Upper lobe of left lung (tissue), 6 donors: ENCODE data around the gene FAM180A. TPM values are rescaled to one million over a fixed set of nuclear protein-coding genes. Genes with fewer than 3 reads are reported as not detected.

Source experiments
- ATAC-seq, 2 donors: fragments of 200-7000 bp; cut with Tn5 transposase; one replicate each; pipeline ENCODE4 v1.9.1; 2022; ENCODE audit warnings: mild to moderate bottlenecking in 2 of 2, moderate library complexity in 2 of 2; ENCODE audit not compliant: low FRiP score in 2 of 2
- DNase-seq, 2 donors: peaks; one replicate each; pipeline ENCODE4 v3.0.0-alpha.2; 2019 to 2020
- H3K27ac ChIP-seq, 4 donors: fragments of 200-600 bp; sonication (generic); one replicate each; pipeline ENCODE4 v1.5.1; 2016 to 2019
- H3K27me3 ChIP-seq, 4 donors: fragments of 200-600 bp; sonication (generic); one replicate each; pipeline ENCODE4 v1.5.1; 2017 to 2019
- H3K36me3 ChIP-seq, 4 donors: fragments of 200-600 bp; sonication (generic); one replicate each; pipeline ENCODE4 v1.5.1; 2016 to 2019
- H3K4me1 ChIP-seq, 4 donors: fragments of 200-600 bp; sonication (generic); one replicate each; pipeline ENCODE4 v1.5.1; 2018 to 2019
- H3K4me3 ChIP-seq, 4 donors: fragments of 200-600 bp; sonication (generic); one replicate each; pipeline ENCODE4 v1.5.1; 2017 to 2019; ENCODE audit warnings: mild to moderate bottlenecking in 2 of 4, moderate library complexity in 1 of 4
- H3K9me3 ChIP-seq, 4 donors: fragments of 200-600 bp; sonication (generic); one replicate each; pipeline ENCODE4 v1.5.1; 2018 to 2019
- EP300 ChIP-seq, 4 donors: sonication (generic); formaldehyde crosslinking; IDR thresholded peaks; one replicate each; pipeline ENCODE4 v1.5.1; 2017; ENCODE audit warnings: antibody characterized with exemption in 4 of 4, control low read depth in 2 of 4
- POLR2A ChIP-seq, 4 donors: fragments of 450-650 bp; IDR thresholded peaks; one replicate each; pipeline ENCODE4 v1.5.1; 2016 to 2017; ENCODE audit warnings: antibody characterized with exemption in 4 of 4, mild to moderate bottlenecking in 2 of 4
- POLR2AphosphoS5 ChIP-seq, 2 donors: sonication (generic); formaldehyde crosslinking; IDR thresholded peaks; one replicate each; pipeline ENCODE4 v1.5.1; 2017; ENCODE audit warnings: antibody characterized with exemption in 2 of 2
- WGBS, 2 donors: methylation state at CpG; one replicate each; pipeline ENCODE4 v1.1.5; 2017 to 2018; 5-methylcytosine and 5-hydroxymethylcytosine counted together
- total RNA-seq, 6 donors: library from RNA; depleted of rRNA in 4 of 6; stranded (reverse); fragments of >200 nt in 4 of 6; gene quantifications; one replicate each; pipeline versions ENCODE4 v1.1.0 to v1.2.1, GENCODE V29; 2016 to 2021
- TF ChIP-seq, protein P1 (sequence below), 6 experiments: fragments of 450-650 bp in 4 of 6; fragments of 200-600 bp in 2 of 6; sonication (generic) in 2 of 6; IDR thresholded peaks; one replicate each; pipeline ENCODE4 v1.5.1; 2016 to 2019; ENCODE audit warnings: antibody characterized with exemption in 6 of 6
- donor health status: DM: no; HTN: no; CAD: no; lungs with moderate emphysema.
- donor health status: DM: no; HTN: yes; CAD: no; lungs with severe emphysema.

The FAM180A gene
- total RNA-seq, 6 donors from 2014 or later: 1.0 to 4.8 (median 2.5) TPM; not detected in 2

- Histone ChIP-seq H3K4me1 (no peaks in the 10 kb centered on the region), H3K9me3 (no peaks in the 10 kb centered on the region), H3K36me3 (no peaks in the 10 kb centered on the region), H3K27me3 (no peaks in the 10 kb centered on the region), H3K4me3 (no peak overlapping the region), H3K27ac (no peak overlapping the region)
- DNase-seq: no peak
- ATAC-seq: no peak
- WGBS, 2 donors: 45 to 49% methylated on average over 5 of the region's 5 CpGs
- TF ChIP-seq POLR2AphosphoS5 (IDR thresholded peaks at IDR 0.05) (no peak), EP300 (IDR thresholded peaks at IDR 0.05) (no peak), POLR2A (IDR thresholded peaks at IDR 0.05) (no peak)
- TF ChIP-seq, protein P1, sequence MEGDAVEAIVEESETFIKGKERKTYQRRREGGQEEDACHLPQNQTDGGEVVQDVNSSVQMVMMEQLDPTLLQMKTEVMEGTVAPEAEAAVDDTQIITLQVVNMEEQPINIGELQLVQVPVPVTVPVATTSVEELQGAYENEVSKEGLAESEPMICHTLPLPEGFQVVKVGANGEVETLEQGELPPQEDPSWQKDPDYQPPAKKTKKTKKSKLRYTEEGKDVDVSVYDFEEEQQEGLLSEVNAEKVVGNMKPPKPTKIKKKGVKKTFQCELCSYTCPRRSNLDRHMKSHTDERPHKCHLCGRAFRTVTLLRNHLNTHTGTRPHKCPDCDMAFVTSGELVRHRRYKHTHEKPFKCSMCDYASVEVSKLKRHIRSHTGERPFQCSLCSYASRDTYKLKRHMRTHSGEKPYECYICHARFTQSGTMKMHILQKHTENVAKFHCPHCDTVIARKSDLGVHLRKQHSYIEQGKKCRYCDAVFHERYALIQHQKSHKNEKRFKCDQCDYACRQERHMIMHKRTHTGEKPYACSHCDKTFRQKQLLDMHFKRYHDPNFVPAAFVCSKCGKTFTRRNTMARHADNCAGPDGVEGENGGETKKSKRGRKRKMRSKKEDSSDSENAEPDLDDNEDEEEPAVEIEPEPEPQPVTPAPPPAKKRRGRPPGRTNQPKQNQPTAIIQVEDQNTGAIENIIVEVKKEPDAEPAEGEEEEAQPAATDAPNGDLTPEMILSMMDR (IDR thresholded peaks at IDR 0.05): no peak
Measured at GRCh38 chr7:135726276-135726788, 22.3 kb downstream of the FAM180A start.

GRCh38 chr7:135723411-135723810, 25.2 kb downstream of the FAM180A start:
- TF ChIP-seq POLR2A (IDR thresholded peaks at IDR 0.05) (no peak), POLR2AphosphoS5 (IDR thresholded peaks at IDR 0.05) (no peak), EP300 (IDR thresholded peaks at IDR 0.05) (no peak)
- H3K4me1 ChIP-seq: no peaks in the 10 kb centered on the region
- ATAC-seq (no peak), DNase-seq (no peak)
- H3K4me3 ChIP-seq: no peak overlapping the region
- no peaks in the 10 kb centered on the region for H3K9me3 ChIP-seq
- WGBS, 2 donors: 79 to 96% methylated on average over 5 to 7 of the region's 7 CpGs
- H3K27me3 ChIP-seq: no peaks in the 10 kb centered on the region
- H3K36me3 ChIP-seq: no peaks in the 10 kb centered on the region
- no peak overlapping the region for H3K27ac ChIP-seq

GRCh38 chr7:135721198-135721820, 27.3 kb downstream of the FAM180A start:
- Histone ChIP-seq H3K27me3 (no peaks in the 10 kb centered on the region), H3K9me3 (no peaks in the 10 kb centered on the region), H3K4me3 (no peak overlapping the region), H3K36me3 (no peaks in the 10 kb centered on the region), H3K27ac (no peak overlapping the region), H3K4me1 (no peaks in the 10 kb centered on the region)
- DNase-seq (no peak), ATAC-seq (no peak)
- TF ChIP-seq POLR2AphosphoS5 (IDR thresholded peaks at IDR 0.05) (no peak), POLR2A (IDR thresholded peaks at IDR 0.05) (no peak), EP300 (IDR thresholded peaks at IDR 0.05) (no peak)
- TF ChIP-seq, protein P1 (IDR thresholded peaks at IDR 0.05): no peak
- WGBS, 2 donors: 92 to 94% methylated on average over 15 to 21 of the region's 21 CpGs

- no peak for DNase-seq
- no peaks in the 10 kb centered on the region for H3K36me3 ChIP-seq
- H3K4me3 ChIP-seq: no peak overlapping the region
- WGBS, 2 donors: 36 to 57% methylated on average over 2 of the region's 2 CpGs
- no peaks in the 10 kb centered on the region for H3K9me3 ChIP-seq
- no peak overlapping the region for H3K27ac ChIP-seq
- no peak for ATAC-seq
- H3K4me1 ChIP-seq: no peaks in the 10 kb centered on the region
- H3K27me3 ChIP-seq: no peaks in the 10 kb centered on the region
- TF ChIP-seq, protein P1 (IDR thresholded peaks at IDR 0.05): no peak
- TF ChIP-seq POLR2A (IDR thresholded peaks at IDR 0.05): no peak
Measured at GRCh38 chr7:135719688-135720087, 28.9 kb downstream of the FAM180A start.

GRCh38 chr7:135718794-135719437, 29.7 kb downstream of the FAM180A start:
- DNase-seq (no peak), ATAC-seq (no peak)
- Histone ChIP-seq H3K9me3 (no peaks in the 10 kb centered on the region), H3K4me1 (no peaks in the 10 kb centered on the region), H3K27me3 (no peaks in the 10 kb centered on the region), H3K4me3 (no peak overlapping the region), H3K36me3 (no peaks in the 10 kb centered on the region), H3K27ac (no peak overlapping the region)
- WGBS, 2 donors: 70 to 77% methylated on average over 7 of the region's 7 CpGs
- no peak for TF ChIP-seq POLR2AphosphoS5 (IDR thresholded peaks at IDR 0.05)
- no peak for TF ChIP-seq EP300 (IDR thresholded peaks at IDR 0.05)
- no peak for TF ChIP-seq POLR2A (IDR thresholded peaks at IDR 0.05)
- TF ChIP-seq, protein P1 (IDR thresholded peaks at IDR 0.05): no peak
